Loucy (cell line): ENCODE results near the gene STK32C.

ENCODE experiments used
- CTCF ChIP-seq: fragments of 200-600 bp; sonication (generic); conservative IDR thresholded peaks from 2 replicates; pipeline ENCODE4 v1.5.1; 2014; ENCODE audit warnings: mild to moderate bottlenecking, antibody characterized with exemption, low read length
- EZH2phosphoT487 ChIP-seq: fragments of 200-600 bp; IDR thresholded peaks from 2 replicates; pipeline ENCODE4 v1.6.1; 2018; ENCODE audit warnings: antibody characterized with exemption, mild to moderate bottlenecking, moderate library complexity, borderline replicate concordance

DNA sequence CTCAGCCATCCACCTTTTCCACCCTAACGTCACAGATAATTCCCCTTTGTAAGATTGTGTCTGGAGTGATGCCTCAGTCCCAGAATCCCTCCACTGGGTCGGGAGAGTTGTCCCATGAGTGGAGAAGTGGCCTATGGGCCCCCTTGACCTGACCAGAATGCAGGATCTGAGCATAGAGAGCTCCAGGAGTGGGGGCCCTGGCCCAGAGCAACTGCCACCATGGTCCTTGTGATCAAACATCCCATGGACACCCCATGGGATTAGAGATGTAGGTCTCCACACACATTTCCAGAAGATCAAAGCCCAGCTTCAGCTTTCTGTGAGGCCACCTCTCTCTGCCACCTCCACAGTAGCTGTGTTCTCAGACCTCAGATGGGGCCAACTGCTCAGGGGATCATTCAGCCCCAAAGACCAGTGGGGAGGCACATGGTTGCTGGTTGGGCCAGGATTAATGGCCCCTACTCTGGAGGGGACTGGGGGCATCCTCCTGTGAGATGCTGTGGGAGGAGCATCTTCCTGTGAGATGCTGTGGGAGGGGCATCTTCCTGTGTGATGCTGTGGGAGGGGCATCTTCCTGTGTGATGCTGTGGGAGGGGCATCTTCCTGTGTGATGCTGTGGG lies 149.5 kb downstream of the STK32C start:
- TF ChIP-seq CTCF (no peak), EZH2phosphoT487 (no peak)
